ENCODE measurements around the gene COG5. TPM values are rescaled to one million over a fixed set of nuclear protein-coding genes. Genes with fewer than 3 reads are reported as not detected.
A peak's percentile ranks its signal among the peaks of the same experiment; 100 is the strongest.

The COG5 gene
- total and polyA plus RNA-seq, 9 of the 15 experiments (the other 6 are each of a cell fraction or from before 2014, with no cell fraction given) = 15.3 to 75.1 (median 56.4) TPM

GRCh38 chr7:107167483-107168232 lies 396.1 kb downstream of the COG5 start (continued):
- TF ChIP-seq, protein P1, sequence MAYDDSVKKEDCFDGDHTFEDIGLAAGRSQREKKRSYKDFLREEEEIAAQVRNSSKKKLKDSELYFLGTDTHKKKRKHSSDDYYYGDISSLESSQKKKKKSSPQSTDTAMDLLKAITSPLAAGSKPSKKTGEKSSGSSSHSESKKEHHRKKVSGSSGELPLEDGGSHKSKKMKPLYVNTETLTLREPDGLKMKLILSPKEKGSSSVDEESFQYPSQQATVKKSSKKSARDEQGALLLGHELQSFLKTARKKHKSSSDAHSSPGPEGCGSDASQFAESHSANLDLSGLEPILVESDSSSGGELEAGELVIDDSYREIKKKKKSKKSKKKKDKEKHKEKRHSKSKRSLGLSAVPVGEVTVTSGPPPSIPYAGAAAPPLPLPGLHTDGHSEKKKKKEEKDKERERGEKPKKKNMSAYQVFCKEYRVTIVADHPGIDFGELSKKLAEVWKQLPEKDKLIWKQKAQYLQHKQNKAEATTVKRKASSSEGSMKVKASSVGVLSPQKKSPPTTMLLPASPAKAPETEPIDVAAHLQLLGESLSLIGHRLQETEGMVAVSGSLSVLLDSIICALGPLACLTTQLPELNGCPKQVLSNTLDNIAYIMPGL (CRISPR knock-in tag; IDR thresholded peaks at IDR 0.05) = 0 out of 2 replicates have a peak, but pooled peaks have one; percentile 54
- TF ChIP-seq CTCF (IDR thresholded peaks at IDR 0.05 in 2 of 3, conservative IDR thresholded peaks at IDR 0.05 in 1 of 3; ENCODE audit: insufficient read depth in 2 of 3, low read depth in 1 of 3, low read length in 3 of 3) = peak; percentile 37 to 71 (median 70); a peak in 5 of 6 replicates
- TF ChIP-seq, protein P2, sequence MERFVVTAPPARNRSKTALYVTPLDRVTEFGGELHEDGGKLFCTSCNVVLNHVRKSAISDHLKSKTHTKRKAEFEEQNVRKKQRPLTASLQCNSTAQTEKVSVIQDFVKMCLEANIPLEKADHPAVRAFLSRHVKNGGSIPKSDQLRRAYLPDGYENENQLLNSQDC (CRISPR knock-in tag; IDR thresholded peaks at IDR 0.05) = no peak
- TF ChIP-seq HOXB6 (CRISPR knock-in tag; IDR thresholded peaks at IDR 0.05; ENCODE audit: borderline replicate concordance) = no peak
- 0 out of 2 replicates have a peak, but pooled peaks have one; percentile 48 for TF ChIP-seq ATF4 (CRISPR knock-in tag; IDR thresholded peaks at IDR 0.05)
- TF ChIP-seq PTTG1 (tag; IDR thresholded peaks at IDR 0.05; ENCODE audit: low read depth) = 0 out of 2 replicates have a peak, but pooled peaks have one; percentile 43
- peak; percentile 46; the same call in 1 of the 2 replicates for TF ChIP-seq PML (IDR thresholded peaks at IDR 0.05; ENCODE audit: low read length)
- peak in 2 of 3 experiments; percentile 53 to 93 for TF ChIP-seq YY1 (IDR thresholded peaks at IDR 0.05; ENCODE audit: borderline replicate concordance in 1 of 3, control insufficient read depth in 1 of 3, extremely low read depth in 1 of 3, insufficient read depth in 3 of 3, insufficient read length in 1 of 3, insufficient replicate concordance in 2 of 3, low read depth in 1 of 3, low read length in 2 of 3)
- peak; percentile 44; the same call in 1 of the 2 replicates for TF ChIP-seq TRIM28 (IDR thresholded peaks at IDR 0.05)
- TF ChIP-seq, protein P3, sequence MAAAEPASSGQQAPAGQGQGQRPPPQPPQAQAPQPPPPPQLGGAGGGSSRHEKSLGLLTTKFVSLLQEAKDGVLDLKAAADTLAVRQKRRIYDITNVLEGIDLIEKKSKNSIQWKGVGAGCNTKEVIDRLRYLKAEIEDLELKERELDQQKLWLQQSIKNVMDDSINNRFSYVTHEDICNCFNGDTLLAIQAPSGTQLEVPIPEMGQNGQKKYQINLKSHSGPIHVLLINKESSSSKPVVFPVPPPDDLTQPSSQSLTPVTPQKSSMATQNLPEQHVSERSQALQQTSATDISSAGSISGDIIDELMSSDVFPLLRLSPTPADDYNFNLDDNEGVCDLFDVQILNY (CRISPR knock-in tag; IDR thresholded peaks at IDR 0.05) = no peak
- no peak for TF ChIP-seq ZKSCAN1 (IDR thresholded peaks at IDR 0.05; ENCODE audit: low read depth, low read length)
- TF ChIP-seq SMARCA5 (IDR thresholded peaks at IDR 0.05) = peak; percentile 91
- no peak for TF ChIP-seq RBM15 (IDR thresholded peaks at IDR 0.05; ENCODE audit: insufficient read depth, low read length)
- TF ChIP-seq PBX2 (CRISPR knock-in tag; IDR thresholded peaks at IDR 0.05; ENCODE audit: low read depth) = no peak
- 0 out of 2 replicates have a peak, but pooled peaks have one; percentile 17 for TF ChIP-seq PBX2 (tag; conservative IDR thresholded peaks at IDR 0.05; ENCODE audit: low read depth)
- TF ChIP-seq TAF1 (IDR thresholded peaks at IDR 0.05; ENCODE audit: control insufficient read depth, extremely low read depth, insufficient read depth, low read length, severe bottlenecking) = peak; percentile 79
- TF ChIP-seq ZFP36 (IDR thresholded peaks at IDR 0.05; ENCODE audit: low read depth, low read length, partially characterized antibody) = no peak
